ENCODE results near the gene GPATCH1. TPM values are rescaled to one million over a fixed set of nuclear protein-coding genes. Genes with fewer than 3 reads are reported as not detected.

The GPATCH1 gene
- total and polyA plus RNA-seq, 2 of the 4 experiments (the other 2 are of a cell fraction): 5.1 to 7.5 TPM

DNA sequence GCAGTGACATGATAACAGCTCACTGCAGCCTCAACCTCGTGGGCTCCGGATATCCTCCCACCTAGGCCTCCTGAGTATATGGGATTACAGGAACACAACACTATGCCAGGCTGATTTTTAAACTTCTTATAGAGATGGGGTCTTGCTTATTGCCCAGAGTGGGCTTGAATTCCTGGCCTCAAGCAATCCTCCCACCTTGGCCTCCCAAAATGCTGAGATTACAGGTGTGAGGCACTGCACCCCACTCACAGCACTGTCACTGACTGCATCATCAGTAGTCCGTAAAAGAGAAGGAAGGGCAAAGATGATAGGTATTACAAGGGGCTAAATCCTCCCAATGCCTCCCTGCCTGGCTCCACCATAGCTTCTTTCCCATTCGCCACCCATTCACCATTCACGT lies 20.4 kb upstream of the GPATCH1 start:
- DNase-seq (no peak), ATAC-seq (ENCODE audit: low read depth) (no peak)
- H4K20me1 ChIP-seq (ENCODE audit: insufficient read depth, low read length): peaks cover 4% of the 10 kb centered on the region; the same call in 1 of the 2 replicates
- H3K27ac ChIP-seq (ENCODE audit: insufficient read depth, low read length): no peak overlapping the region
- no peak overlapping the region for H3K23ac ChIP-seq (ENCODE audit: low read depth, low read length)
- dilution Hi-C loops (cut with HindIII; ENCODE audit: low sequenced_read_pairs, unreplicated experiment) (no loop called here), in situ Hi-C loops (cut with MboI; ENCODE audit: low sequenced_read_pairs) (no loop called here), intact Hi-C loops (cut with micrococcal nuclease) (no loop called here)
- no peaks in the 10 kb centered on the region for H3K36me3 ChIP-seq (ENCODE audit: control insufficient read depth, insufficient read depth, low read length)
- H2BK20ac ChIP-seq (ENCODE audit: low read depth, low read length): no peak overlapping the region
- no peak overlapping the region for H3K4ac ChIP-seq (ENCODE audit: low read depth, low read length)
- peaks cover 0 to 6% of the 10 kb centered on the region in 2 experiments; a peak in 1 of 4 replicates for H3K79me1 ChIP-seq (ENCODE audit: low read depth in 1 of 2, low read length in 2 of 2)
- H3K4me3 ChIP-seq (ENCODE audit: insufficient read depth, low read depth, low read length): no peak overlapping the region
- no peak overlapping the region for H2AK9ac ChIP-seq (replicated peaks; ENCODE audit: low read depth, low read length, poor library complexity)
- POLR2A ChIA-PET (ENCODE audit: unreplicated experiment): interaction anchor here (0.6 kb wide), 1 partner anchor 84 kb away, joined by 5 read pairs; no protein-coding TSS in a partner anchor
- no peak overlapping the region for H3K18ac ChIP-seq (ENCODE audit: low read depth, low read length)
- H2BK15ac ChIP-seq (ENCODE audit: low read depth, low read length): no peak overlapping the region
- no peak overlapping the region for H2AK5ac ChIP-seq (ENCODE audit: low read depth, low read length)
- H3K4me2 ChIP-seq (ENCODE audit: low read depth, low read length): no peak overlapping the region
- no peak overlapping the region for H2BK120ac ChIP-seq (ENCODE audit: low read depth, low read length)
- peaks cover 5% of the 10 kb centered on the region; the same call in 1 of the 2 replicates for H3K27me3 ChIP-seq (ENCODE audit: control insufficient read depth, insufficient read depth, low read length)
- no peaks in the 10 kb centered on the region for H3K9me3 ChIP-seq (ENCODE audit: control insufficient read depth, insufficient read depth, low read length)
- H4K5ac ChIP-seq (ENCODE audit: low read depth, low read length): no peak overlapping the region
- H3K9ac ChIP-seq (ENCODE audit: low read depth, low read length): no peak overlapping the region
- H4K8ac ChIP-seq (ENCODE audit: low read depth in 2 of 2, low read length in 2 of 2): no peak overlapping the region
- no peak overlapping the region for H4K91ac ChIP-seq (ENCODE audit: insufficient read depth, low read depth, low read length)
- TF ChIP-seq FOS (IDR thresholded peaks at IDR 0.05; ENCODE audit: low read depth, low read length): no peak
- no peak for TF ChIP-seq CEBPB (IDR thresholded peaks at IDR 0.05; ENCODE audit: low read depth, low read length)
- no peak for TF ChIP-seq CHD1 (IDR thresholded peaks at IDR 0.05; ENCODE audit: low read depth, low read length)
- no peak for TF ChIP-seq MXI1 (IDR thresholded peaks at IDR 0.05; ENCODE audit: borderline replicate concordance, low read depth, low read length)
- no peak for TF ChIP-seq RFX5 (IDR thresholded peaks at IDR 0.05; ENCODE audit: low read depth, low read length)
- H3K4me1 ChIP-seq (ENCODE audit: control insufficient read depth, insufficient read depth, low read length): peaks cover 2% of the 10 kb centered on the region; the same call in 1 of the 2 replicates
- H3K14ac ChIP-seq (replicated peaks; ENCODE audit: low read depth, low read length): no peak overlapping the region
- BruUV-seq (replicated peaks): no TSS peak
- CTCF ChIA-PET: no interaction called here
- 71% methylated on average over 2 of the region's 5 CpGs; no CpG with 5 or more reads in 1 of the 2 experiments for WGBS, 2 experiments (ENCODE audit: extremely low coverage in 2 of 2, insufficient read length in 1 of 2)
- no peak overlapping the region for H2BK5ac ChIP-seq (ENCODE audit: low read depth, low read length, poor library complexity, severe bottlenecking)
- H3K9me1 ChIP-seq (ENCODE audit: insufficient read depth, low read length): no peaks in the 10 kb centered on the region
- no peak overlapping the region for H2AFZ ChIP-seq (replicated peaks; ENCODE audit: low read length, poor library complexity)
- H3K56ac ChIP-seq (ENCODE audit: extremely low read depth, insufficient read depth, low read length): no peak overlapping the region

Measured in IMR-90 (cell line).